Gastroesophageal sphincter (tissue), 3 donors: Measurements from ENCODE around the gene ARNT2.

ENCODE experiments used
- EP300 ChIP-seq: sonication (generic); formaldehyde crosslinking; IDR thresholded peaks from one replicate; pipeline ENCODE4 v1.6.1; 2017; ENCODE audit warnings: antibody characterized with exemption, mild to moderate bottlenecking
- POLR2AphosphoS5 ChIP-seq: sonication (generic); formaldehyde crosslinking; IDR thresholded peaks from one replicate; pipeline ENCODE4 v1.6.1; 2017; ENCODE audit warnings: antibody characterized with exemption
- TF ChIP-seq, protein P1 (sequence below), 4 experiments: fragments of 200-600 bp in 2 of 4; fragments of 450-650 bp in 2 of 4; sonication (generic) in 1 of 4; IDR thresholded peaks; one replicate each; pipeline ENCODE4 v1.5.1; 2017 to 2019; ENCODE audit warnings: antibody characterized with exemption in 4 of 4, mild to moderate bottlenecking in 2 of 4, moderate library complexity in 2 of 4

DNA sequence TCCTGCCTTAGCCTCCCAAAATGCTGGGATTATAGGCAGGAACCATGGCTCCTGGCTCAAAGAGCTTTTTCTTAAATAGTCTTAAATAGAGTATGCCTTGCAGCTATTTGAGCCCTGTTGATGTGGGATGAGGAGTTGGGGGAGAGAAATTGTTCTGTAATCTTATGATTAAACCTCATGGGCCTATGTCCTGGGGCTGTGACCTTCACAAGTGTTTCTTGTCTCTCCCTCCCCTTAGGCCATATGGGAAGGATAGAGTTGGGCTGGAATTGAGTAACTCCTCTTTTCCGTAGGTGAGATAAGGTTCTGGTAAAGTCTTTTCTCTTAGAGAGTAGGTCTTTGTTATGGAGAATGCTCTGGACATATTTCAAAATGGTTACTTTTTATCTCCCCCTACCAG, 114.3 kb downstream of the ARNT2 start:
- TF ChIP-seq EP300 (no peak), POLR2AphosphoS5 (no peak)
- TF ChIP-seq, protein P1, sequence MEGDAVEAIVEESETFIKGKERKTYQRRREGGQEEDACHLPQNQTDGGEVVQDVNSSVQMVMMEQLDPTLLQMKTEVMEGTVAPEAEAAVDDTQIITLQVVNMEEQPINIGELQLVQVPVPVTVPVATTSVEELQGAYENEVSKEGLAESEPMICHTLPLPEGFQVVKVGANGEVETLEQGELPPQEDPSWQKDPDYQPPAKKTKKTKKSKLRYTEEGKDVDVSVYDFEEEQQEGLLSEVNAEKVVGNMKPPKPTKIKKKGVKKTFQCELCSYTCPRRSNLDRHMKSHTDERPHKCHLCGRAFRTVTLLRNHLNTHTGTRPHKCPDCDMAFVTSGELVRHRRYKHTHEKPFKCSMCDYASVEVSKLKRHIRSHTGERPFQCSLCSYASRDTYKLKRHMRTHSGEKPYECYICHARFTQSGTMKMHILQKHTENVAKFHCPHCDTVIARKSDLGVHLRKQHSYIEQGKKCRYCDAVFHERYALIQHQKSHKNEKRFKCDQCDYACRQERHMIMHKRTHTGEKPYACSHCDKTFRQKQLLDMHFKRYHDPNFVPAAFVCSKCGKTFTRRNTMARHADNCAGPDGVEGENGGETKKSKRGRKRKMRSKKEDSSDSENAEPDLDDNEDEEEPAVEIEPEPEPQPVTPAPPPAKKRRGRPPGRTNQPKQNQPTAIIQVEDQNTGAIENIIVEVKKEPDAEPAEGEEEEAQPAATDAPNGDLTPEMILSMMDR (IDR thresholded peaks at IDR 0.05), result no peak
